B cell (primary cell): ENCODE data around the gene ENG.

Source experiments
- CTCF ChIP-seq: fragments of 200-600 bp; IDR thresholded peaks from one replicate; pipeline ENCODE4 v1.8.0; 2022; ENCODE audit warnings: antibody characterized with exemption, mild to moderate bottlenecking
- EZH2 ChIP-seq: IDR thresholded peaks from 2 replicates; pipeline ENCODE4 v1.6.1; 2012; ENCODE audit warnings: borderline replicate concordance, low read depth, mild to moderate bottlenecking, moderate library complexity, low read length; ENCODE audit not compliant: insufficient read depth, poor library complexity, severe bottlenecking

- TF ChIP-seq CTCF (no peak), EZH2 (no peak)
Observed at GRCh38 chr9:127876026-127876763, 21.7 kb upstream of the ENG start.
